Keratinocyte (primary cell): Measurements from ENCODE around the gene CRAMP1. TPM values are rescaled to one million over a fixed set of nuclear protein-coding genes. Genes with fewer than 3 reads are reported as not detected.

Experiments
- DNase-seq: peaks from one replicate; pipeline ENCODE4 v3.0.0-alpha.2; 2011; ENCODE audit warnings: low read depth, missing footprints, low spot score
- FAIRE-seq: peaks from 2 replicates; lab custom pipeline; 2011; peaks lifted over from hg19 to GRCh38; lab: Jason Lieb, UNC
- H2AFZ ChIP-seq: 2 replicates; pipeline ENCODE4 v1.6.0; 2012; ENCODE audit warnings: low read length, control low read depth, inconsistent platforms; ENCODE audit not compliant: control insufficient read depth
- H3K27ac ChIP-seq: 2 replicates; pipeline ENCODE4 v1.5.1; 2011; ENCODE audit warnings: low read length; ENCODE audit not compliant: control insufficient read depth, insufficient read depth
- H3K27me3 ChIP-seq: 3 replicates; pipeline ENCODE4 v1.6.0; 2011; ENCODE audit warnings: low read length; ENCODE audit not compliant: control insufficient read depth, insufficient read depth; ENCODE audit errors: extremely low read depth
- H3K36me3 ChIP-seq, 2 experiments: 2 replicates in 1 of 2; 3 replicates in 1 of 2; pipeline ENCODE4 v1.5.1; 2011; ENCODE audit warnings: low read length in 2 of 2, mild to moderate bottlenecking in 1 of 2; ENCODE audit not compliant: control insufficient read depth in 2 of 2, insufficient read depth in 2 of 2; ENCODE audit errors: extremely low read depth in 1 of 2
- H3K4me1 ChIP-seq: 3 replicates; pipeline ENCODE4 v1.5.1; 2011; ENCODE audit warnings: low read length; ENCODE audit not compliant: control insufficient read depth, insufficient read depth; ENCODE audit errors: extremely low read depth
- H3K4me2 ChIP-seq: 3 replicates; pipeline ENCODE4 v1.6.0; 2011; ENCODE audit warnings: low read depth, low read length; ENCODE audit not compliant: control insufficient read depth, insufficient read depth; ENCODE audit errors: extremely low read depth
- H3K4me3 ChIP-seq, 3 experiments: fragments of 200-600 bp in 1 of 3; sonication (generic) in 1 of 3; 2 replicates in 2 of 3; 3 replicates in 1 of 3; pipeline ENCODE4 v1.5.1; 2011 to 2016; ENCODE audit warnings: low read length in 3 of 3, mild to moderate bottlenecking in 3 of 3, control low read depth in 2 of 3, inconsistent platforms in 1 of 3, low read depth in 1 of 3, mixed read lengths in 1 of 3, mixed run types in 1 of 3, moderate library complexity in 1 of 3; ENCODE audit not compliant: control insufficient read depth in 2 of 3, insufficient read depth in 2 of 3; ENCODE audit errors: extremely low read depth in 1 of 3
- H3K79me2 ChIP-seq: 2 replicates; pipeline ENCODE4 v1.6.0; 2012; ENCODE audit warnings: low read length; ENCODE audit not compliant: control insufficient read depth, insufficient read depth
- H3K9ac ChIP-seq: 3 replicates; pipeline ENCODE4 v1.6.0; 2011; ENCODE audit warnings: low read length; ENCODE audit not compliant: control insufficient read depth, insufficient read depth; ENCODE audit errors: extremely low read depth
- H3K9me1 ChIP-seq: 3 replicates; pipeline ENCODE4 v1.6.0; 2011; ENCODE audit warnings: low read length; ENCODE audit not compliant: control insufficient read depth, insufficient read depth; ENCODE audit errors: extremely low read depth
- H3K9me3 ChIP-seq: 2 replicates; pipeline ENCODE4 v1.5.1; 2012; ENCODE audit warnings: low read depth, low read length; ENCODE audit not compliant: control insufficient read depth
- H4K20me1 ChIP-seq: 3 replicates; pipeline ENCODE4 v1.6.0; 2011; ENCODE audit warnings: low read length; ENCODE audit not compliant: control insufficient read depth, insufficient read depth; ENCODE audit errors: extremely low read depth
- EZH2 ChIP-seq: IDR thresholded peaks from one replicate; pipeline ENCODE4 v1.6.1; 2012; ENCODE audit warnings: inconsistent platforms, mild to moderate bottlenecking, low read length, moderate library complexity
- dilution Hi-C: fragments of 300-500 bp; cut with MboI; formaldehyde crosslinking; loops from one replicate; pipeline ENCODE4 v1.7.0; 2020; ENCODE audit warnings: low sequenced_read_pairs; ENCODE audit not compliant: extremely low pct_ligation_motif_present
- polyA plus RNA-seq, 5 experiments: library from polyadenylated mRNA; depleted of rRNA in 3 of 5; stranded (reverse) in 3 of 5; stranded (forward) in 1 of 5; unstranded in 1 of 5; fragments of >200 nt; gene quantifications; 1 replicate in 1 of 5; 2 replicates in 3 of 5; 3 replicates in 1 of 5; pipeline versions ENCODE4 v1.2.1 to v1.2.3, GENCODE V29; 2011 to 2012; ENCODE audit warnings: missing spikeins in 2 of 5, low read depth in 1 of 5, low replicate concordance in 1 of 5
- TF ChIP-seq, protein P1 (sequence below), 3 experiments: IDR thresholded peaks in 1 of 3; conservative IDR thresholded peaks in 1 of 3; optimal IDR thresholded peaks in 1 of 3; 2 replicates in 2 of 3; 3 replicates in 1 of 3; pipeline versions ENCODE3 to v1.5.1; 2011; ENCODE audit warnings: low read length in 3 of 3, mild to moderate bottlenecking in 3 of 3, moderate library complexity in 2 of 3, control low read depth in 1 of 3, inconsistent platforms in 1 of 3; ENCODE audit not compliant: insufficient read depth in 2 of 3; ENCODE audit errors: extremely low read depth in 1 of 3

Gene CRAMP1
- polyA plus RNA-seq, 1 donor (not counting 4 experiments of a cell fraction or from before 2014, with no cell fraction given), result 6.5 TPM

DNA sequence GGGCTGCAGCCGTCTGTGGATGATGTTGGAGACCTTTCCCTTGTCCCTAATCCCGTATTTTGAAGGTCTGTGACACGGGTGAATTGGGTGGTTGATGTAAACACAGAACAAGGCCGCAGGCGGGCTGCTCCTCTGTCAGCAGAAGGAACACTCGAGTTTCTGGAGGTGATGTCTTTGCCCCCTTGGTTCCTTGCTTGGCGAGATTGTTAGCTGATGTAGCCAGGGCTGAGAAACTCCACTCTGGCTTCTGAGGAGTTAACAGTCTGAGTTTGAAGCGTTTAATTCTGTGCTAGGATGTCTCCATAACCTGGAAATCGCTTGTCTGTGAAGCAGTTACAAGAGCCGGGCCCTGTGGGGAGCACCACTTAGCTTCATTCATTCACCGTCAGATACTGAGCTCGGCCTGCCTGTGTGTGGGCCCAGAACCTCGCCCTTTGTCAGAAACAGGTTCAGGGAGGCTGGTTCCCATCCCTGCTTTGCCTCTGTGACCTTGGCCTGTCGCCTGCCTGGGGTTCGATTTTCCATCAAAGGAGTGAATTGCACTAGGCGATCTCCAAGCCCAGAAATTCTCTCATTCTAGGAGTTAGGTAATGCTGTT lies 95.1 kb downstream of the CRAMP1 start:
- Histone ChIP-seq H3K4me2 (peak overlapping the region; percentile 92), H3K4me3 (peak overlapping the region; percentile 80 to 93 (median 89)), H3K4me1 (peaks cover 27% of the 10 kb centered on the region), H3K9me3 (no peaks in the 10 kb centered on the region), H2AFZ (no peak overlapping the region), H3K27ac (peak overlapping the region; percentile 74), H4K20me1 (no peaks in the 10 kb centered on the region), H3K79me2 (peaks cover 51% of the 10 kb centered on the region), H3K9me1 (peaks cover 2% of the 10 kb centered on the region), H3K27me3 (no peaks in the 10 kb centered on the region), H3K9ac (peak overlapping the region; percentile 73), H3K36me3 (peaks cover 3 to 4% of the 10 kb centered on the region in 2 experiments)
- DNase-seq (no peak), FAIRE-seq (peak; percentile 67)
- dilution Hi-C loops, result no loop called here
- no peak for TF ChIP-seq EZH2
- TF ChIP-seq, protein P1, sequence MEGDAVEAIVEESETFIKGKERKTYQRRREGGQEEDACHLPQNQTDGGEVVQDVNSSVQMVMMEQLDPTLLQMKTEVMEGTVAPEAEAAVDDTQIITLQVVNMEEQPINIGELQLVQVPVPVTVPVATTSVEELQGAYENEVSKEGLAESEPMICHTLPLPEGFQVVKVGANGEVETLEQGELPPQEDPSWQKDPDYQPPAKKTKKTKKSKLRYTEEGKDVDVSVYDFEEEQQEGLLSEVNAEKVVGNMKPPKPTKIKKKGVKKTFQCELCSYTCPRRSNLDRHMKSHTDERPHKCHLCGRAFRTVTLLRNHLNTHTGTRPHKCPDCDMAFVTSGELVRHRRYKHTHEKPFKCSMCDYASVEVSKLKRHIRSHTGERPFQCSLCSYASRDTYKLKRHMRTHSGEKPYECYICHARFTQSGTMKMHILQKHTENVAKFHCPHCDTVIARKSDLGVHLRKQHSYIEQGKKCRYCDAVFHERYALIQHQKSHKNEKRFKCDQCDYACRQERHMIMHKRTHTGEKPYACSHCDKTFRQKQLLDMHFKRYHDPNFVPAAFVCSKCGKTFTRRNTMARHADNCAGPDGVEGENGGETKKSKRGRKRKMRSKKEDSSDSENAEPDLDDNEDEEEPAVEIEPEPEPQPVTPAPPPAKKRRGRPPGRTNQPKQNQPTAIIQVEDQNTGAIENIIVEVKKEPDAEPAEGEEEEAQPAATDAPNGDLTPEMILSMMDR (optimal IDR thresholded peaks at IDR 0.05 in 1 of 3, IDR thresholded peaks at IDR 0.05 in 1 of 3, conservative IDR thresholded peaks at IDR 0.05 in 1 of 3; ENCODE audit: extremely low read depth in 1 of 3, insufficient read depth in 2 of 3, low read length in 3 of 3), result peak in 1 of 3 experiments; percentile 12

DNA sequence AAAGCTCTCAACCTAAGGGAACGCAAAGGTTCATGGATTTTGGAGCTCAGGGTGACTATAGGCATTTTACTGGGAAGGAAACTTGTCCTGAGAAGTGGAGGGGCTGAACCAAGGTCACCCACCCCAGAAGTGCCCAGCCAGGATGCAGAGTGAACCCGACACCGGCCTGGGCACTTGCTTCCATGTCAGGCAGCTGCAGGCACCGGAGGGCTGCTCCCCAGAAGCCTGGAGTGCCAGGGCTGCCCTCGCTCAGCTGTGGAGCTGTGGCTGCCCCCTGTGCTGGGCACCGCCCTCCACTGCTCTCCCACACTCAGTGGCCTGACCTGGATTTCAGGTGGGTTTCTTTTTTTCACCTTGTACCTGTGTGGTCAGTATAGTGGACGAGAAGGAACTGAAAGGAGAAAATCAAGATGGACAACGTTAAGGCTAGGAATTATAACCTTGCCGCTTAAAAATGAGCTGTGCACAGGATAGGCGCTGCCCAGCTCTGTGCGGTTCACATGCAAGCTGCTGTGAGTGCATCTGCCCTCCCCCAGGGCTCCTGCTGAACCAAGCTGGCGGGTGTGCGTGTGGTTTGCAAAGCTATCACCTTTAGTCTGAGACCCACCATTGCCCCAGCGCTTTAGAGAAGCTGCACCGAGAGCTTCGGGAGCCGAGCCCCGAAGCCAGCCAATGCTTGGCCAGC lies 96.1 kb downstream of the CRAMP1 start:
- Histone ChIP-seq H3K79me2 (peaks cover 61% of the 10 kb centered on the region), H3K27me3 (no peaks in the 10 kb centered on the region), H3K9me1 (peaks cover 2% of the 10 kb centered on the region), H3K9me3 (no peaks in the 10 kb centered on the region), H3K4me3 (peak overlapping the region in 1 of 3 experiments; percentile 93), H3K27ac (no peak overlapping the region), H3K9ac (peak overlapping the region; percentile 73), H3K36me3 (peaks cover 0 to 4% of the 10 kb centered on the region in 2 experiments), H3K4me2 (peak overlapping the region; percentile 92), H2AFZ (no peak overlapping the region), H3K4me1 (peaks cover 22% of the 10 kb centered on the region), H4K20me1 (no peaks in the 10 kb centered on the region)
- FAIRE-seq (no peak), DNase-seq (no peak)
- TF ChIP-seq EZH2, result no peak
- TF ChIP-seq, protein P1 (optimal IDR thresholded peaks at IDR 0.05 in 1 of 3, IDR thresholded peaks at IDR 0.05 in 1 of 3, conservative IDR thresholded peaks at IDR 0.05 in 1 of 3; ENCODE audit: extremely low read depth in 1 of 3, insufficient read depth in 2 of 3, low read length in 3 of 3), result no peak
- dilution Hi-C loops, result no loop called here
